HG03045 (cell line): Measurements from ENCODE around the gene SRGAP1.

Experiments used
- ATAC-seq: cut with Tn5 transposase; IDR thresholded peaks from one replicate; pipeline ENCODE4 v1.9.1; 2021; ENCODE audit warnings: mild to moderate bottlenecking, moderate library complexity; ENCODE audit not compliant: unreplicated experiment

Gene SRGAP1

GRCh38 chr12:64080319-64081007 lies 236.0 kb downstream of the SRGAP1 start:
- no peak for ATAC-seq

- no peak for ATAC-seq
Observed at GRCh38 chr12:64081008-64081404, 236.5 kb downstream of the SRGAP1 start.

GRCh38 chr12:64082116-64082515 lies 237.6 kb downstream of the SRGAP1 start:
- ATAC-seq, result no peak

GRCh38 chr12:64082866-64083268 lies 238.4 kb downstream of the SRGAP1 start:
- no peak for ATAC-seq

GRCh38 chr12:64083285-64084210 lies 239.0 kb downstream of the SRGAP1 start:
- no peak for ATAC-seq

- no peak for ATAC-seq
Observed at GRCh38 chr12:64085154-64085553, 240.7 kb downstream of the SRGAP1 start.

GRCh38 chr12:64085996-64086395 lies 241.5 kb downstream of the SRGAP1 start:
- ATAC-seq, result no peak

GRCh38 chr12:64086946-64087345 lies 242.4 kb downstream of the SRGAP1 start:
- ATAC-seq, result no peak

GRCh38 chr12:64087761-64088160 lies 243.3 kb downstream of the SRGAP1 start:
- ATAC-seq, result no peak

GRCh38 chr12:64088431-64089349 lies 244.2 kb downstream of the SRGAP1 start:
- no peak for ATAC-seq

- no peak for ATAC-seq
Observed at GRCh38 chr12:64090047-64090446, 245.5 kb downstream of the SRGAP1 start.

- ATAC-seq, result no peak
Observed at GRCh38 chr12:64091186-64091585, 246.7 kb downstream of the SRGAP1 start.

GRCh38 chr12:64092507-64093196 lies 248.2 kb downstream of the SRGAP1 start:
- no peak for ATAC-seq

- no peak for ATAC-seq
Observed at GRCh38 chr12:64093689-64094088, 249.2 kb downstream of the SRGAP1 start.

GRCh38 chr12:64097366-64098105 lies 253.0 kb downstream of the SRGAP1 start:
- no peak for ATAC-seq

GRCh38 chr12:64098709-64099354 lies 254.3 kb downstream of the SRGAP1 start:
- ATAC-seq, result no peak

GRCh38 chr12:64099397-64099796 lies 254.9 kb downstream of the SRGAP1 start:
- ATAC-seq, result no peak

GRCh38 chr12:64102339-64102738 lies 257.8 kb downstream of the SRGAP1 start:
- no peak for ATAC-seq
